GM12874 (cell line): Measurements from ENCODE around the gene GRIK3.

Experiments
- TF ChIP-seq, protein P1 (sequence below): IDR thresholded peaks from 2 replicates; pipeline ENCODE4 v1.5.1; 2011; ENCODE audit warnings: low read depth, mild to moderate bottlenecking, control low read depth, low read length, moderate library complexity; ENCODE audit not compliant: insufficient read depth

GRIK3 gene

DNA sequence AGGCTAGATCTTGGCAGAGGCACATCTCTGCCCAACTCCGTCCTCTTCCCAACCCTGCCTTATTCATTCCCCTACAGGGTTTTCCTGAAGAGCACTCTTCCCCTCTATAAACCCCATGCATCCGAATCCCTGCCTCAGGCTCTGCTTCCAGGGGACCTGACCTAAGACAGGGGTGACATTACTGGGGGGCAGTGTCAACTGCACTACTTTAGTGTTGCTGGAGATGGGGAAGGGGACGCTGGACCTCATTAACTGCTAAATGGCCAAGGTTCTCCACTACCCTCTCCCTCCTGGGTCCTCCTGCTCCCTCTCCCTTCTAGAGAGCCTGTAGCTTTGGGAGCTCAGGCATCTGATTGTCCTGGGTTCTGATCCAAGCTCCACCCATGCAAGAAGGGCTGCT lies 126.2 kb downstream of the GRIK3 start:
- TF ChIP-seq, protein P1, sequence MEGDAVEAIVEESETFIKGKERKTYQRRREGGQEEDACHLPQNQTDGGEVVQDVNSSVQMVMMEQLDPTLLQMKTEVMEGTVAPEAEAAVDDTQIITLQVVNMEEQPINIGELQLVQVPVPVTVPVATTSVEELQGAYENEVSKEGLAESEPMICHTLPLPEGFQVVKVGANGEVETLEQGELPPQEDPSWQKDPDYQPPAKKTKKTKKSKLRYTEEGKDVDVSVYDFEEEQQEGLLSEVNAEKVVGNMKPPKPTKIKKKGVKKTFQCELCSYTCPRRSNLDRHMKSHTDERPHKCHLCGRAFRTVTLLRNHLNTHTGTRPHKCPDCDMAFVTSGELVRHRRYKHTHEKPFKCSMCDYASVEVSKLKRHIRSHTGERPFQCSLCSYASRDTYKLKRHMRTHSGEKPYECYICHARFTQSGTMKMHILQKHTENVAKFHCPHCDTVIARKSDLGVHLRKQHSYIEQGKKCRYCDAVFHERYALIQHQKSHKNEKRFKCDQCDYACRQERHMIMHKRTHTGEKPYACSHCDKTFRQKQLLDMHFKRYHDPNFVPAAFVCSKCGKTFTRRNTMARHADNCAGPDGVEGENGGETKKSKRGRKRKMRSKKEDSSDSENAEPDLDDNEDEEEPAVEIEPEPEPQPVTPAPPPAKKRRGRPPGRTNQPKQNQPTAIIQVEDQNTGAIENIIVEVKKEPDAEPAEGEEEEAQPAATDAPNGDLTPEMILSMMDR: no peak

DNA sequence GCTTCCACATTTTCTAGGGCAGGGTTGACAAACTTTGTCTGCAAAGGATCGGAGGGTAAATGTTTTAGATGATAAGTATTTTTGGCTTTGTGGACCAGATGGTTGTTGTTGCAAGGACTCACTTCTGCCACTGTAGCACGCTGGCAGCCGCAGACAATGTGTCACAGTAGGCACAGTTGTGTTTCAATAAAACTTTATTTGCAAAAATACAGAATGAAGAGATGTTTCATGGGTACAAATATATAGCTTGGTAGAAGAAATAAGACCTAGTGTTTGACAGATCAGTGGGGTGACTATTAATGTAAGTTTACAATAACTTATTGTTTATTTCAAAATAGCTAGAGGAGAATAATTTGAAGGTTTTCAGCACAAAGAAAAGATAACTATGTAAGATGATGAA lies 127.8 kb downstream of the GRIK3 start:
- TF ChIP-seq, protein P1: no peak

DNA sequence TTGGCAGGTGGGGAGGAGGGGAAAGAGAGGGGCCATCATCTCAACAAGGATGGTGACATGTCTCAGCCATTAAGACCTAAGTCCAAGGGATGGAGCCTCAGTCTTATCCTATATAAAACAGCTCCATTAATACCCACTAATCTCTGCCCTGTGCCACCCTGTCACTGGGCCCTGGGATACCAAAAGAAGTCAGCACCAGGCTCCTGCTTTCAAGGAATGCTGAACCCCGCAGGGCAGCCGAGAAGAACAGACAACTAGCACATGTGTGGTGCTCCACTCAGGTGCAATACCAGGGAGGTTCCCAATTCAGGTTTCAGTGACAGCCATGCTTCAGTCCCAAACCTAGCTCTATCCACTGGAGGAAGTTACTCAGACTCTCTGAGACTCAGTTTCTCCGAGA lies 128.4 kb downstream of the GRIK3 start:
- TF ChIP-seq, protein P1: no peak

DNA sequence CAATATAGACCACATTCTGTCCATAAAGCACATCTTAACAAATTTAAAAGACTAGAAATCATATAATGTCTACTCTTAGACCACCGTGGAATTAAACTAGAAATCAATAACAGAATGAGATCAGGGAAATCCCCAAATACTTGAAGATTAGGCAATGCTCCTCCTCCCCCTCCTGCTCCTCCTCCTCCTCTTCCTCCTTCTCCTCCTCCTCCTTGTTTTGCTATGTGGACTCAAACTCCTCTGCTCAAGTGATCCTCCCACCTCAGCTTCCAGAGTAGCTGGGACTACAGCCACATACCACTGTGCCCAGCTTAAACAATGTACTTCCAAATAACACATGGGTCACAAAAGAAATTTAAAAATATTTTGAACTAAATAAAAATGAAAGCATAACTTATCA lies 134.2 kb downstream of the GRIK3 start:
- TF ChIP-seq, protein P1: no peak

DNA sequence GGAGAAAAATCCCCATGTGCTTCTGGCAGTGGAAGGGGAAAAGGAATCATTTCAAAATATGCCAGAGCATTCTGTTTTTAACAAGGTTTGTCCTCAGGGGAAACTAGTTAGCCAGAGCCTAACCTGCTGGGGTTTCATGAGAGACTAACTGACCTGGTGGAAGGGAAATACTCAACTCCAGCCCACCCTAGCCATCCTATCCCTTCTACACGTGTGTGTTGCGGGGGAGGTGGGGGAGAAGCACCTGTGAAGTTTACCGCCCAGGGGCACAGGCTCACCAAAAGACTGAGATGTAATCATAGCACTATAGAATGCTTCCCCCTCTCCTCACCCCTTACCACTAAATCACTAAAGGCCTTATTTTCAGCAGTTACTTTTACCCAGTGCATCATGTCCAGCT lies 139.5 kb downstream of the GRIK3 start:
- TF ChIP-seq, protein P1: no peak

DNA sequence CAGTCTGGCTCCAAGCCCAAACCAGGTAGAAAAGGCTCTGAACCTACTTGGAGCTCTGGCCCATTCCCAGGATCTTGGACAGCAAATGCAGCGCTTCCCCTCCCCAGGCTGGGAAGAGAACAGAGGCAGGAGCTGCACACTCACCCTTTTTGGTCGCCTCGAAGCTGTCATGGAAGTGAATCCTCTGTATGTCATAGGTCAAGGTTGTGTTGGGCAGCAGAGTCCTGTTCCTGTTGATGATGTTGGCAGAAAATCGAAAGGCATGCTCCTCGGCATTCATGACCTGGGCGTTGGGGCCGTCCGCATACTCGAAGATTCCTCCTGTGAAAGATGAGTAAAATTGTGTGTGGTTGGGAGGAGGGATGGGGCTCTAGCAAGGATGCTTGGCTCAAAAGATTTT lies 143.5 kb downstream of the GRIK3 start:
- TF ChIP-seq, protein P1: no peak

DNA sequence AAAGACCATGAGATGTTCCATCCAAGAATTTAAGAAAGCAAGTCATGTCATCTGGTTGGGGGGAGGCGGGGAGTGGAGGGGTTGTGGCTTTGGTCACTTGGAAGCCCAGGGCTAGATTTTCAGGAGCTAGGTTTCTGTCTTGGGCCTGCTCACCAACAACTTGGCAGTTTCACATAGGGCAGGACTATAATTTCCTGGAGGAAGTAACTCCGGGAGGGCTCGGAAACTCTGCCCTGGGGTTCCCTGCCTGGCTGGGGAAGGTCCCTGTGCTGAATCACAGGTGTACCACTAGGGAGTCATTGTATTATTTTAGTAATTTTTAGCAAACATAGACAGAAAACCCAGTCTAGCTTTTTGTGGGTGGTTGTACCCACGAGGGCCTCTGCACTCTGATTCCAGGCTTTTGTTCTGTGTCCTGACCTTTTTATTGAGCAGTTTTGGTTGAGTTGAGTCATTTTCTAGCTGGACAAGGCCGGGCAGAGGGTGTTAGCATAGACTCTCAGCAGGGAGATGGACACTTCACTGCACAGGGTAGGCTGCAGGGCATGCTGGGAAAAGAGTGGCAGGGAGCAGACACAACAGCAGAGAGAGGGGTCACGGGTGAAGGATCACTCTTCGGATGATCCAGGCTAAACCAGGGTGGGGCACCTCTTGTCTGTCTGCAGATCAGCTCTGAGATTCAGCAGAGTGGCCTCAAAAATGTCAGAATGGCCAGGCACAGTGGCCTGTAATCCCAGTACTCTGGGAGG lies 144.7 kb downstream of the GRIK3 start:
- TF ChIP-seq, protein P1: no peak
